Ovary (tissue), 9 donors: ENCODE measurements around the gene GALNT17. TPM values are rescaled to one million over a fixed set of nuclear protein-coding genes. Genes with fewer than 3 reads are reported as not detected.
A peak's percentile ranks its signal among the peaks of the same experiment; 100 is the strongest.
"Not testable (repeated sequence)": the region's sequence is repeated elsewhere in the genome, so short reads cannot be mapped to it uniquely, and the experiment has no call there.

Experiments
- DNase-seq, 5 donors: peaks; one replicate each; pipeline ENCODE4 v3.0.0-alpha.2; 2019 to 2020
- H3K27ac ChIP-seq, 2 donors: fragments of 200-600 bp; one replicate each; pipeline versions ENCODE4 v1.5.1 to v1.8.0; 2019 to 2022
- H3K27me3 ChIP-seq: fragments of 200-600 bp; one replicate; pipeline ENCODE4 v1.8.0; 2022
- H3K36me3 ChIP-seq: fragments of 200-600 bp; sonication (generic); one replicate; pipeline ENCODE4 v1.5.1; 2019
- H3K4me1 ChIP-seq: one replicate; pipeline ENCODE4 v1.8.1; 2013; ENCODE audit warnings: mild to moderate bottlenecking, moderate library complexity; ENCODE audit not compliant: insufficient read depth
- H3K4me3 ChIP-seq: fragments of 200-600 bp; sonication (generic); one replicate; pipeline ENCODE4 v1.5.1; 2017
- H3K9me3 ChIP-seq, 2 donors: fragments of 200-600 bp in 1 of 2; sonication (generic) in 1 of 2; one replicate each; pipeline versions ENCODE4 v1.5.1 to v1.8.1; 2013 to 2019; ENCODE audit warnings: mild to moderate bottlenecking in 1 of 2, moderate library complexity in 1 of 2
- CTCF ChIP-seq, 3 donors: fragments of 450-650 bp in 2 of 3; fragments of 200-600 bp in 1 of 3; IDR thresholded peaks; one replicate each; pipeline versions ENCODE4 v1.5.1 to v1.8.0; 2016 to 2022; ENCODE audit warnings: antibody characterized with exemption in 3 of 3, mild to moderate bottlenecking in 1 of 3
- EP300 ChIP-seq: sonication (generic); formaldehyde crosslinking; IDR thresholded peaks from one replicate; pipeline ENCODE4 v1.6.1; 2017; ENCODE audit warnings: antibody characterized with exemption
- POLR2A ChIP-seq: fragments of 450-650 bp; IDR thresholded peaks from one replicate; pipeline ENCODE4 v1.6.1; 2017; ENCODE audit warnings: antibody characterized with exemption, mild to moderate bottlenecking, moderate library complexity
- WGBS, 3 donors: extraction: QIAGEN DNeasy Blood & Tissue Kit in 1 of 3; methylation state at CpG; one replicate each; pipeline versions ENCODE4 v1.1.5 to v1.1.7; 2013 to 2017; 5-methylcytosine and 5-hydroxymethylcytosine counted together
- intact Hi-C, 4 donors: fragments of 100-400 bp; cut with DNase I; formaldehyde crosslinking; loops; one replicate each; pipeline versions ENCODE4 v1.11.0 to v1.15.1; 2022 to 2023
- polyA plus RNA-seq, 2 donors: library from polyadenylated mRNA; stranded (reverse); fragments of 200-250 nt in 1 of 2; fragments of 350-450 nt in 1 of 2; fragmentation: Illumina TruSeq in 1 of 2; extraction: RNeasy Lipid Tissue Mini Kit (QIAGEN cat#74804) in 1 of 2; gene quantifications; one replicate each; pipeline ENCODE4 v1.2.3, GENCODE V29; 2013 to 2014
- total RNA-seq, 7 donors: library from RNA; depleted of rRNA in 2 of 7; stranded (reverse); fragments of >200 nt in 2 of 7; fragmentation: NEBNext Ultra II Directional in 3 of 7; extraction: Animal tissue kit (Norgen Biotek cat#: 25700) in 3 of 7; gene quantifications; one replicate each; pipeline versions ENCODE4 v1.1.0 to v1.2.4, GENCODE V29; 2016 to 2023
- donor health status: DM: no; HTN: no; CAD: no; lungs with moderate emphysema.
- donor health status: DM: no; HTN: no; CAD: no.
- donor health status: Bipolar disorder and iron deficiency.
- donor health status: DM: yes; HTN: yes; CAD: no.
- donor health status: DM: no; HTN: no; CAD: no.
- donor health status: DM: yes; HTN: yes; CAD: no.

Gene GALNT17
- total and polyA plus RNA-seq, 9 donors, result 13.4 to 90.1 (median 57.1) TPM

- DNase-seq, result peak; percentile 57 to 75 (median 72)
- Histone ChIP-seq H3K4me3 (no peak overlapping the region), H3K36me3 (no peaks in the 10 kb centered on the region), H3K9me3 (no peaks in the 10 kb centered on the region), H3K27me3 (no peaks in the 10 kb centered on the region), H3K27ac (no peak overlapping the region), H3K4me1 (no peaks in the 10 kb centered on the region)
- WGBS, 3 donors, result 35 to 40% (median 37%) methylated on average over 7 of the region's 7 CpGs
- TF ChIP-seq EP300 (no peak), CTCF (IDR thresholded peaks at IDR 0.05) (peak; percentile 66 to 85 (median 71)), POLR2A (no peak)
- intact Hi-C loops, result loop anchor here in 2 of 4 donors (2.0 to 10.0 kb wide), 4 partner anchors 501 to 911 kb away; no protein-coding TSS in a partner anchor
Observed at GRCh38 chr7:71735961-71736556, 604.1 kb downstream of the GALNT17 start.

- H3K4me3 ChIP-seq, H3K27ac ChIP-seq, H3K4me1 ChIP-seq, H3K27me3 ChIP-seq, H3K9me3 ChIP-seq, H3K36me3 ChIP-seq, DNase-seq: not testable (repeated sequence)
- 80 to 91% (median 89%) methylated on average over 6 to 38 of the region's 42 CpGs for whole genome bisulfite sequencing, 3 donors
- intact Hi-C loops, result loop anchor here in 2 of 4 donors (10.0 kb wide), 3 partner anchors 503 to 913 kb away; no protein-coding TSS in a partner anchor
Observed at GRCh38 chr7:71737931-71738540, 606.1 kb downstream of the GALNT17 start.

GRCh38 chr7:71739520-71740173 lies 607.7 kb downstream of the GALNT17 start:
- no peak overlapping the region for H3K27ac ChIP-seq

GRCh38 chr7:71740174-71740560 lies 608.2 kb downstream of the GALNT17 start:
- Histone ChIP-seq H3K27ac (no peak overlapping the region), H3K4me1 (no peaks in the 10 kb centered on the region), H3K27me3 (no peaks in the 10 kb centered on the region), H3K36me3 (no peaks in the 10 kb centered on the region), H3K9me3 (no peaks in the 10 kb centered on the region), H3K4me3 (no peak overlapping the region)
- intact Hi-C loops, result no loop called here
- WGBS, 3 donors, result 88 to 92% (median 89%) methylated on average over 5 of the region's 5 CpGs
- no peak for TF ChIP-seq CTCF (IDR thresholded peaks at IDR 0.05)
- no peak for TF ChIP-seq POLR2A
- no peak for TF ChIP-seq EP300
- no peak for DNase-seq

More at GRCh38 chr7:71739520-71740173, 607.7 kb downstream of the GALNT17 start:
- Histone ChIP-seq H3K27me3 (no peaks in the 10 kb centered on the region), H3K9me3 (no peaks in the 10 kb centered on the region), H3K4me1 (no peaks in the 10 kb centered on the region), H3K36me3 (no peaks in the 10 kb centered on the region), H3K4me3 (no peak overlapping the region)
- TF ChIP-seq EP300, result no peak
- no peak for TF ChIP-seq POLR2A
- TF ChIP-seq CTCF (IDR thresholded peaks at IDR 0.05), result no peak
- WGBS, 3 donors, result 66 to 71% (median 66%) methylated on average over 10 of the region's 10 CpGs
- no peak for DNase-seq
- intact Hi-C loops, result loop anchor here in 2 of 4 donors (10.0 kb wide), 3 partner anchors 505 to 915 kb away; no protein-coding TSS in a partner anchor
